A673 (cell line): ENCODE measurements around the gene ZNF827.

ENCODE experiments used
- CTCF ChIP-seq: fragments of 300-800, 200-600 bp; sonication (generic); conservative IDR thresholded peaks from 2 replicates; pipeline ENCODE4 v1.5.1; 2017; ENCODE audit warnings: low read depth, mild to moderate bottlenecking, antibody characterized with exemption, low read length, moderate library complexity, mixed read lengths
- EZH2 ChIP-seq: fragments of 200-600 bp; sonication (generic); IDR thresholded peaks from 2 replicates; pipeline ENCODE4 v1.6.1; 2017; ENCODE audit warnings: borderline replicate concordance, low read depth, mild to moderate bottlenecking, mixed read lengths, antibody characterized with exemption, low read length; ENCODE audit not compliant: poor library complexity, severe bottlenecking

GRCh38 chr4:145898926-145899531 lies 39.6 kb downstream of the ZNF827 start:
- TF ChIP-seq CTCF = no peak
- TF ChIP-seq EZH2 = no peak
